Measurements from ENCODE around the gene SLCO1C1. TPM values are rescaled to one million over a fixed set of nuclear protein-coding genes. Genes with fewer than 3 reads are reported as not detected.

The SLCO1C1 gene
- total RNA-seq, 1 donor from 2014 or later, result not detected

- intact Hi-C loops (cut with DNase I), result no loop called here
- no peak overlapping the region for H3K27ac ChIP-seq
These were observed 13.8 kb upstream of the SLCO1C1 start for GRCh38 chr12:20681334-20681733.

GRCh38 chr12:20696181-20696905 lies 1.2 kb downstream of the SLCO1C1 start:
- intact Hi-C loops (cut with DNase I), result no loop called here
- Histone ChIP-seq H3K27ac (no peak overlapping the region), H3K4me1 (no peaks in the 10 kb centered on the region), H3K36me3 (no peaks in the 10 kb centered on the region), H3K4me3 (no peak overlapping the region), H3K27me3 (no peaks in the 10 kb centered on the region), H3K9me3 (no peaks in the 10 kb centered on the region)
- DNase-seq (ENCODE audit: extremely low spot score in 2 of 2), result no peak
- TF ChIP-seq POLR2AphosphoS5 (IDR thresholded peaks at IDR 0.05; ENCODE audit: insufficient read depth in 1 of 2, low read depth in 1 of 2) (no peak), CTCF (IDR thresholded peaks at IDR 0.05) (no peak), POLR2A (IDR thresholded peaks at IDR 0.05) (no peak)

More at GRCh38 chr12:20681334-20681733, 13.8 kb upstream of the SLCO1C1 start:
- no peak for DNase-seq (ENCODE audit: extremely low spot score in 2 of 2)
- Histone ChIP-seq H3K4me3 (no peak overlapping the region), H3K9me3 (no peaks in the 10 kb centered on the region), H3K4me1 (no peaks in the 10 kb centered on the region), H3K27me3 (no peaks in the 10 kb centered on the region), H3K36me3 (no peaks in the 10 kb centered on the region)
- TF ChIP-seq CTCF (IDR thresholded peaks at IDR 0.05), result no peak
- no peak for TF ChIP-seq POLR2AphosphoS5 (IDR thresholded peaks at IDR 0.05; ENCODE audit: insufficient read depth in 1 of 2, low read depth in 1 of 2)
- no peak for TF ChIP-seq POLR2A (IDR thresholded peaks at IDR 0.05)

DNA sequence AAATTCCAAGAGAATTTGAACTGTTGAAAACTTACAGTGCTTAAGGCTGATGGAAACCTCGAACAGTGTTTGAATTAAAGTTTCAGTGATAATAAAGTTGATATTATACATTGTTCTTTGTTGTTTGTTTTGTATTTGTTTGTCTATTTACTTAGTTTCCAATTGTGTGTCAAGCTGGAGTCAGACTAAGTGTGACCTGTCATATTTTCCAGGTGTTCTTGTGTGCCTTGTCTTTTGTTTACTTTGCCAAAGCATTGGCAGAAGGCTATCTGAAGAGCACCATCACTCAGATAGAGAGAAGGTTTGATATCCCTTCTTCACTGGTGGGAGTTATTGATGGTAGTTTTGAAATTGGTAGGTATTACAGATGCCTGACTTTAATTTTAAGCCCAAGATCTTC lies 6.0 kb downstream of the SLCO1C1 start:
- Histone ChIP-seq H3K9me3 (no peaks in the 10 kb centered on the region), H3K4me3 (no peak overlapping the region), H3K27ac (no peak overlapping the region), H3K27me3 (no peaks in the 10 kb centered on the region), H3K36me3 (no peaks in the 10 kb centered on the region), H3K4me1 (no peaks in the 10 kb centered on the region)
- intact Hi-C loops (cut with DNase I), result no loop called here
- DNase-seq (ENCODE audit: extremely low spot score in 2 of 2), result no peak
- TF ChIP-seq POLR2AphosphoS5 (IDR thresholded peaks at IDR 0.05; ENCODE audit: insufficient read depth in 1 of 2, low read depth in 1 of 2) (no peak), POLR2A (IDR thresholded peaks at IDR 0.05) (no peak), CTCF (IDR thresholded peaks at IDR 0.05) (no peak)

GRCh38 chr12:20704860-20705259 lies 9.7 kb downstream of the SLCO1C1 start:
- H3K9me3 ChIP-seq, result no peaks in the 10 kb centered on the region
- H3K4me3 ChIP-seq, result no peak overlapping the region
- no peaks in the 10 kb centered on the region for H3K4me1 ChIP-seq
- no peak for TF ChIP-seq CTCF (IDR thresholded peaks at IDR 0.05)
- TF ChIP-seq POLR2A (IDR thresholded peaks at IDR 0.05), result no peak
- TF ChIP-seq POLR2AphosphoS5 (IDR thresholded peaks at IDR 0.05; ENCODE audit: insufficient read depth in 1 of 2, low read depth in 1 of 2), result no peak
- no peak overlapping the region for H3K27ac ChIP-seq
- no peaks in the 10 kb centered on the region for H3K27me3 ChIP-seq
- no peaks in the 10 kb centered on the region for H3K36me3 ChIP-seq
- no peak for DNase-seq (ENCODE audit: extremely low spot score in 2 of 2)
- intact Hi-C loops (cut with DNase I), result no loop called here

GRCh38 chr12:20711846-20712245 lies 16.7 kb downstream of the SLCO1C1 start:
- H3K4me1 ChIP-seq, result no peaks in the 10 kb centered on the region
- H3K27ac ChIP-seq, result no peak overlapping the region
- no peak overlapping the region for H3K4me3 ChIP-seq
- H3K9me3 ChIP-seq, result no peaks in the 10 kb centered on the region
- TF ChIP-seq POLR2A (IDR thresholded peaks at IDR 0.05) (no peak), CTCF (IDR thresholded peaks at IDR 0.05) (no peak), POLR2AphosphoS5 (IDR thresholded peaks at IDR 0.05; ENCODE audit: insufficient read depth in 1 of 2, low read depth in 1 of 2) (no peak)
- H3K36me3 ChIP-seq, result no peaks in the 10 kb centered on the region
- DNase-seq (ENCODE audit: extremely low spot score in 2 of 2), result no peak
- intact Hi-C loops (cut with DNase I), result no loop called here
- H3K27me3 ChIP-seq, result no peaks in the 10 kb centered on the region
